Astrocyte of the hippocampus (primary cell): ENCODE results near the gene PACRG.
A peak's percentile ranks its signal among the peaks of the same experiment; 100 is the strongest.

Experiments
- DNase-seq: peaks from one replicate; pipeline ENCODE4 v3.0.0; 2011; ENCODE audit warnings: low read depth, low spot score

Gene PACRG

GRCh38 chr6:162778603-162779002 is 50.8 kb downstream of the PACRG start:
- no peak for DNase-seq

DNA sequence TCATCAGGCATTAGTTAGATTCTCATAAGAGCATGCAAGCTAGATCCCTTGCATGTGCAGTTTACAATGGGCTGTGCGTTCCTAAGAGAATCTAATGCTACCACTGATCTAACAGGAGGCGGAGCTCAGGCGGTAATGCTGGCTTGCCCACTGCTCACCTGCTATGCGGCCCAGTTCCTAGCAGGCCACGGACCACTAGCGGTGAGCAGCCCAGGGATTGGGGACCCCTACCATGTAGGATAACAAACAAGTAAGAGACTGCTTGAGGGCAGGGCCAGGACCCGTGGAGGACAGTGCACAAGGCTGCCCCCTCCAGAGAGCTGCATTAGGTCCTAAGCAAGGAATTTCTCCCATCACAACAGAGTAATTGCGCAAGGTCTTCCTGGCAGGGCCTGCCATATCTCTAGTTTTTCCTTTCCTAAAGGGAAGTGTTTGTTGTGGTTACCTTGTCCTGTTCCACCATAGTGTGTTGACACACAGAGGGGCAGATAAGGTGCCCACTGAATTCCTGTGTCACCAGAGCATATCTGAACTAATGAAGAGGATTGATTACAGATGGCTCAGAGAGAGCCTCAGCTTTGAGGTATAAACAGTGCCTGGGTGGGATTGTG is 58.0 kb downstream of the PACRG start:
- peak; percentile 14 for DNase-seq

GRCh38 chr6:162798546-162799266 is 70.9 kb downstream of the PACRG start:
- DNase-seq = no peak

GRCh38 chr6:162814426-162814973 is 86.7 kb downstream of the PACRG start:
- no peak for DNase-seq

GRCh38 chr6:162817196-162817595 is 89.4 kb downstream of the PACRG start:
- no peak for DNase-seq

GRCh38 chr6:162819284-162819683 is 91.5 kb downstream of the PACRG start:
- DNase-seq = no peak

DNA sequence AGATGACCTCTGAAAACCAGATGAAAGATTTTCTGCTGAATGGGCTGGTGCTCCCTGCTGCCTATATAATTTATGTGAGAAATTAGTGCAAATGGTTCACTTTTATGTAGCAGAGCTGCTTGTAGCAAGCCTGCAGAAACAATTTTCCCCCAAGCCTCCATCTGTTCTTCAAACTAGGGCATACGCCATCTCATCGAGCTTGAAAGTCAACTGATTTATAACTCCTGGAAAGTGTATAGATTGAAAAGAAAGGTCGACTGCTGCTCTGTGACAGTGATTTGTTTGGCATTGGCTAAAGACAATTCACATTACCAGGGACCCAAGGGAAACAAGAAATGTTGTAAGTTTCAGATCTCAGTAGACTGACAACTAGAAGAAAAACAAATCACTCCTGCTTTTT is 93.3 kb downstream of the PACRG start:
- DNase-seq = no peak

GRCh38 chr6:162825597-162825996 is 97.8 kb downstream of the PACRG start:
- DNase-seq = no peak

GRCh38 chr6:162829013-162829742 is 101.4 kb downstream of the PACRG start:
- no peak for DNase-seq

DNA sequence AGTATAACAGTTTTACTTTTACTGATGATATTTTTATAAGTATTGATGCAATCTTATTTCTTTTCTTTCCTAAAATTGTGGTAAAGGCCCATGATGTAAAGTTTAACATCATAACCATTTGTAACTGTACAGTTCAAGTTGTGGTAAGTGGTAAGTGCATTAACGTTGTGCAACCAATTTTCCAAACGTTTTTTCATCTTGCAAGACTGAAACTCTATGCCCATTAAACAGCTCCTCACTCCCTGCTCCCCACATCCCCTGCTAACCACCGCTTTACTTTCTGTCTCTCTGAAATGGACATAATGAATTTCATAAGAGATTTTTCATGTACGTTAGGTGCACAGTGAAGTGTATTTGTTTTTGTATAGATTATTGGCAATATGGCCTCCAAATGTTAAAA is 106.0 kb downstream of the PACRG start:
- no peak for DNase-seq

- DNase-seq = no peak
Observed at GRCh38 chr6:162845972-162846371, 118.2 kb downstream of the PACRG start.

- no peak for DNase-seq
Observed at GRCh38 chr6:162846723-162847122, 118.9 kb downstream of the PACRG start.

DNA sequence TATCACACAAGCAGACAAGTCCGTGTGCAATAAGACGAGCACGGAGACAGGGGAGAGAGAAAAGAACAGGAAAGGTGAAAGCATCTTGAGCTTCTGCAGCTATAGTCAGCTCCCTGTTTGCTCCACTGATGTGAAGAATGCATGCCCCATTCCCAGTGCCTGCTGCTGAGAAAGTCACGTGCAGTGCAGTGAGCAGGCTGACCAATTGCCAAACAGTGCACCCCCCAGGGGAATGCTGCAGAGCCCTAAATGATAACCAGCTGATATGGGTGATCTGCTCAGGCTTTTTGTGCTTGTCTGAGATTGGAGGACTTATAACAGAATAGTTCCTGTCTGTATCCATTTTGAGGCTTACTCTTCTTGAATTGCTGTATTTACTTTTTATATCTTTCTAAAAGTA is 121.5 kb downstream of the PACRG start:
- peak; percentile 13 for DNase-seq

GRCh38 chr6:162852192-162852591 is 124.4 kb downstream of the PACRG start:
- DNase-seq = no peak

- DNase-seq = no peak
Observed at GRCh38 chr6:162852840-162853577, 125.2 kb downstream of the PACRG start.

DNA sequence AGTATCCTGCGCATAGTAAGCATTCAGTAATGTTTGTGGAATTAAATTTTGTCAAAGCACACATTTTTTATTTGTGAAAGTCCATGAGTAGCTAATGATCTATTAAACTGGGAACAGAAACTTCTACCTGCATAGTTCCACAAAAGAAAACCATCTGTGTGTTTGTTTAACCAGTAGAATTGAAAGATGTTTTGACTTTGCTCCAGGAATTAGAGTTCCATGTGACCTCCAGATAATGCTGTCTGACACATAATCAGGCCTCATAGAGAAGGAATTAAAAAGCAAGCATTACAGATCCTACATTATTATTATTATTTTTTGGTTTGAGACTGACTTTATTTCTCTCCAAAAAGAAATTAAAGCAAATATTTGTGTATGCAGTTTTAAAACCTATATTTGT is 126.5 kb downstream of the PACRG start:
- DNase-seq = peak; percentile 20

GRCh38 chr6:162854734-162855191 is 127.0 kb downstream of the PACRG start:
- DNase-seq = peak; percentile 46

- peak; percentile 94 for DNase-seq
Observed at GRCh38 chr6:162856885-162857284, 129.1 kb downstream of the PACRG start.

DNA sequence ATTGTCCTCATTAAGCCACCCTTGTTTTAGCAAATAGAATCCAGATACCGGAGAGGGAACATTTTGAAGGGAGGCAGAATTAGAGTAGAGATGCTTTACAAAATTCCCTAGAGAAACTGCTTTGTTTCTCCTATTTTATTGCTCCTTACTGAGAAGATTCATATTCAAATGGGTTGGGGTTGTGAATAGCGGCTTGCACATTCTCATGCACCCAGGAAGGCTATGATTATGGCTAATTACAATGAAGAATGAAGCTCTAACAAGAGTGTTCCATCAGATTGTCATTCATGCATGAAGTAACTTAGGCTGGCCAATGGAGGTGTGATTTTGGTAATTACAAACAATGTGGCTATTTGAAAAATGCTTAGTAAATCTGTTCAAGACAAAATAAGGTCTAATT is 129.6 kb downstream of the PACRG start:
- DNase-seq = no peak

DNA sequence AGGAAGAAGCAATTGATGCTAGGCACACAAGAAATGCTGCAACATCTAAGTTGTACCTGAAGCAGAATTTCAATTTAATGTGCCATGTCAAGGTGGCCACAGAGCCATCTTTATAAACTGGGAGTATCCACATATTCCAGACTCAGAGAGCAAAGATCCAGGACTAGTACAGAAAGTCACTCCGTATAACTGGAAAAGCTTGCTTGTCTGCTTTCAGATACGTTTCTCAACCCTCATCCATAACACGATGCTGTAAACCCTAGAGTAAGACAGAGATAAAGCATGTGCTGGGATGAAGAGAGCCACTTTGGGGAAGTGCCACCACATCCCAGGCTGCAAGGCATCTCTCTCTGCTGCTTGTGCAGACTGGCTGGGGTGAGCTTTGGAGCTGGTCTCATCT is 134.7 kb downstream of the PACRG start:
- DNase-seq = no peak

DNA sequence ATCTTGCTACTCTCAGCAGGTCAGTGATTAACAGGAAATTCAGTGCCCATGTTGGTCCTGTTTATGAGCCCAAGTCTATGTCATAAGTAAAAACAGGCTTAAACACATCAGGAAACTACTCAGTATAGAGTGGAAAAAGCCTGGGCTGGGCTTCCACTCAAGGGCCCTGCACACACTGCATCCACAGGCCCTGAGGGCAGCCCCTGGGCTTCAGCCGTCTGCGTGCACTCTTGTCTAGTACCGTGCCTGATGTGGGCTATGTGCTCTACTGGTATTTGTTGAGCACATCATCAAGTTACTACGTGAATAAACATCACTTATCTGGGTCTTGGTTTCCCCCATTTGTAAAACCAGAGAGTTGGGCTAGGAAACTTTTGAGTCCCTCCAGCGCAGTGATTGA is 135.2 kb downstream of the PACRG start:
- DNase-seq = no peak

GRCh38 chr6:162863821-162864220 is 136.0 kb downstream of the PACRG start:
- no peak for DNase-seq
